GM23338 (cell line): Measurements from ENCODE around the gene SH2D4B. TPM values are rescaled to one million over a fixed set of nuclear protein-coding genes. Genes with fewer than 3 reads are reported as not detected.

Experiments used
- ATAC-seq: fragments of 200-7000 bp; cut with Tn5 transposase; 3 replicates; pipeline ENCODE4 v1.9.1; 2020
- DNase-seq: peaks from one replicate; pipeline ENCODE4 v3.0.0-alpha.2; 2015; ENCODE audit warnings: low spot score
- H2AFZ ChIP-seq: fragments of 200-600 bp; sonication (generic); 2 replicates; pipeline ENCODE4 v1.8.0; 2016; ENCODE audit warnings: antibody characterized with exemption, mild to moderate bottlenecking, moderate library complexity
- H3F3A ChIP-seq: fragments of 200-600 bp; sonication (generic); replicated peaks from 2 replicates; pipeline ENCODE4 v1.8.0; 2017; ENCODE audit warnings: antibody characterized with exemption, mixed run types, low read depth
- H3K27ac ChIP-seq: fragments of 200-600 bp; sonication (generic); 2 replicates; pipeline ENCODE4 v1.6.1; 2016; ENCODE audit warnings: low read depth
- H3K27me3 ChIP-seq: fragments of 200-600 bp; sonication (generic); 2 replicates; pipeline ENCODE4 v1.8.0; 2016; ENCODE audit warnings: mild to moderate bottlenecking, mixed run types, moderate library complexity; ENCODE audit not compliant: insufficient read depth
- H3K36me3 ChIP-seq: fragments of 200-600 bp; sonication (generic); 2 replicates; pipeline ENCODE4 v1.8.0; 2016; ENCODE audit warnings: mild to moderate bottlenecking; ENCODE audit not compliant: insufficient read depth
- H3K4me1 ChIP-seq: fragments of 200-600 bp; sonication (generic); 2 replicates; pipeline ENCODE4 v1.8.0; 2016; ENCODE audit warnings: mild to moderate bottlenecking, moderate library complexity; ENCODE audit not compliant: insufficient read depth
- H3K4me2 ChIP-seq: fragments of 200-600 bp; sonication (generic); 2 replicates; pipeline ENCODE4 v1.7.1; 2017; ENCODE audit warnings: mixed run types
- H3K4me3 ChIP-seq: fragments of 200-600 bp; sonication (generic); 2 replicates; pipeline ENCODE4 v1.6.1; 2016; ENCODE audit warnings: mixed run types
- H3K79me2 ChIP-seq: fragments of 200-600 bp; sonication (generic); replicated peaks from 2 replicates; pipeline ENCODE4 v1.8.0; 2017; ENCODE audit warnings: mild to moderate bottlenecking; ENCODE audit not compliant: insufficient read depth
- H3K9me2 ChIP-seq: fragments of 200-600 bp; sonication (generic); 2 replicates; pipeline ENCODE4 v1.8.0; 2017; ENCODE audit not compliant: insufficient read depth
- H4K20me1 ChIP-seq: fragments of 200-600 bp; sonication (generic); replicated peaks from 2 replicates; pipeline ENCODE4 v1.8.0; 2017; ENCODE audit warnings: mild to moderate bottlenecking; ENCODE audit not compliant: insufficient read depth
- H3K27ac Mint-ChIP-seq: 2 replicates; pipeline ENCODE4 v1.8.0; 2020; ENCODE audit warnings: inconsistent platforms, mild to moderate bottlenecking, moderate library complexity, mixed read lengths
- H3K27me3 Mint-ChIP-seq: 3 replicates; pipeline ENCODE4 v1.8.0; 2022; ENCODE audit warnings: low read depth, mild to moderate bottlenecking, moderate library complexity, mixed read lengths, inconsistent platforms; ENCODE audit not compliant: insufficient read depth, poor library complexity
- H3K36me3 Mint-ChIP-seq: 3 replicates; pipeline ENCODE4 v1.8.0; 2021; ENCODE audit warnings: low read depth, mild to moderate bottlenecking, inconsistent platforms, moderate library complexity, mixed read lengths
- H3K4me1 Mint-ChIP-seq: 3 replicates; pipeline ENCODE4 v1.8.0; 2020; ENCODE audit warnings: mild to moderate bottlenecking, inconsistent platforms, mixed read lengths
- H3K4me3 Mint-ChIP-seq: 3 replicates; pipeline ENCODE4 v1.8.0; 2021; ENCODE audit warnings: moderate library complexity, mild to moderate bottlenecking, inconsistent platforms, mixed read lengths
- H3K9me3 Mint-ChIP-seq: 3 replicates; pipeline ENCODE4 v1.8.0; 2020; ENCODE audit warnings: moderate library complexity, mild to moderate bottlenecking, inconsistent platforms, mixed read lengths
- ETS1 ChIP-seq: IDR thresholded peaks from 2 replicates; pipeline ENCODE4 v1.6.1; 2016; ENCODE audit warnings: antibody characterized with exemption
- EZH2 ChIP-seq: fragments of 200-600 bp; sonication (generic); IDR thresholded peaks from one replicate; pipeline ENCODE4 v1.8.0; 2017; ENCODE audit warnings: antibody characterized with exemption, mild to moderate bottlenecking, low read depth; ENCODE audit not compliant: unreplicated experiment
- JUNB ChIP-seq: IDR thresholded peaks from one replicate; pipeline ENCODE4 v1.6.1; 2016; ENCODE audit warnings: antibody characterized with exemption; ENCODE audit not compliant: unreplicated experiment
- NANOG ChIP-seq: IDR thresholded peaks from 2 replicates; pipeline ENCODE4 v1.6.1; 2016; ENCODE audit warnings: antibody characterized with exemption, borderline replicate concordance
- REST ChIP-seq: IDR thresholded peaks from one replicate; pipeline ENCODE4 v1.6.1; 2018; ENCODE audit warnings: antibody characterized with exemption; ENCODE audit not compliant: unreplicated experiment
- STAT1 ChIP-seq: IDR thresholded peaks from one replicate; pipeline ENCODE4 v1.6.1; 2016; ENCODE audit warnings: antibody characterized with exemption; ENCODE audit not compliant: unreplicated experiment
- ZNF114 ChIP-seq: fragments of 250-450 bp; sonication (Bioruptor Pico); IDR thresholded peaks from 2 replicates; pipeline ENCODE4 v1.5.0; 2020; ENCODE audit warnings: mild to moderate bottlenecking, moderate library complexity
- ZNF331 ChIP-seq: fragments of 250-450 bp; sonication (Bioruptor Pico); IDR thresholded peaks from 2 replicates; pipeline ENCODE4 v1.5.0; 2020; ENCODE audit warnings: low read depth, mild to moderate bottlenecking, moderate library complexity
- long read RNA-seq: library from polyadenylated mRNA; unstranded; transcript quantifications from one replicate; pipeline ENCODE4 v2.0.0, GENCODE V29; 2020; ENCODE audit not compliant: unreplicated experiment
- polyA plus RNA-seq: library from polyadenylated mRNA; unstranded; fragments of >200 nt; fragmentation: Nextera tagmentation; extraction: Ambion mirVana; gene quantifications from 2 replicates; pipeline ENCODE4 v1.2.1, GENCODE V29; 2016
- total RNA-seq: library from RNA; depleted of rRNA; stranded (reverse); fragments of >200 nt; shearing (Covaris generic); gene quantifications from 2 replicates; pipeline ENCODE4 v1.2.3, GENCODE V29; 2014; rRNA removed

Gene SH2D4B
- not detected in 2 replicates for total RNA-seq
- 0.08 TPM in 1 of 2 replicates, not detected in the other for polyA plus RNA-seq
- long read RNA-seq = 0 reads

DNA sequence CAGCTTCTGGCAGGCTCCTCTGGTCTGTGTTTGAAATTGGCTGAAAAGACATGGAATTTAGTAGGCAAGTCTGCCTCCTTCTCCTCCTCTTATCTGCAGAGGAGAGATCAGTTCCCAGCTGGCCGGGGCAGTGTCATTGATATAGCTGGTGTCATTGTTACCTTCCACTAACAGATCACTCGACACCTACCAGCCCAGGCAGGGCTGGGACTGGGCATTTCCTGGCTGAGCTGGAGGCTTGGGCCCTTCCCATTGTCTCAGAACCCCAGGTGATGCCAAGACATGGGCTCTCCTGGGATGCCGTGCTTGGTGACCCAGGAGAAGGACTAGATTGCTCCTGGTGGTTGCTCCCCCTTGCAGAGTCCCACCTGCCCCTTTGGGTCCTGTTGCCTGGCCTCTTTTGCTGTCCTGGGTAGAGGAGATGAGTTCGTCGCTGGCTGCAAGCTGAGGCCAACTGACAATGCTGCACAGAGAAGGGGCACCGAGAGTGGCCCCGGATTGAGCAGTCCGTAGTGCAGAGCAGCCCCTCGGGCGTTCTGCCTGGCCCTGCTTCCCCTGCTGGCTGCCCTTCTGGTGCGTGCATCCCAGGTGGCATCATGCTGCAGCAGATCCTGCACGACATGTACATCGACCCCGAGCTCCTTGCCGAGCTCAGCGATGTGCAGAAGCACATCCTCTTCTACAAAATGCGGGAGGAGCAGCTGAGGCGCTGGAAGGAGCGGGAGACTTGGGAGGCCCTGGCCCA, at the start of gene SH2D4B:
Gene SH2D4B, plus strand, starts transcription at position 167 of the 745 bp plus-strand sequence. Its CDS starts 430 bp downstream, at position 597.
- Mint-ChIP-seq H3K27me3 (peaks cover 6% of the 10 kb centered on the region), H3K27ac (no peak within 1 kb of the TSS), H3K36me3 (peaks cover 11% of the 10 kb centered on the region), H3K9me3 (peaks cover 18% of the 10 kb centered on the region), H3K4me1 (no peaks in the 10 kb centered on the region; the same call in 2 of the 3 replicates), H3K4me3 (no peak within 1 kb of the TSS)
- no peak within 1 kb of the TSS for H3K4me2 ChIP-seq
- H4K20me1 ChIP-seq = no peaks in the 10 kb centered on the region
- DNase-seq (no peak), ATAC-seq (no peak)
- no peaks in the 10 kb centered on the region for H3K4me1 ChIP-seq
- H3K79me2 ChIP-seq = no peaks in the 10 kb centered on the region
- H3F3A ChIP-seq = no peaks in the 10 kb centered on the region
- H3K27ac ChIP-seq = no peak within 1 kb of the TSS
- no peaks in the 10 kb centered on the region for H3K36me3 ChIP-seq
- no peak within 1 kb of the TSS for H3K4me3 ChIP-seq
- 0 out of 2 replicates have a peak, but pooled peaks cover 3% of the 10 kb centered on the region for H3K27me3 ChIP-seq
- TF ChIP-seq ZNF331 (CRISPR knock-in tag) (no peak), EZH2 (no peak)
- H3K9me2 ChIP-seq = peaks cover 3% of the 10 kb centered on the region; the same call in 1 of the 2 replicates
- no peak within 1 kb of the TSS for H2AFZ ChIP-seq

DNA sequence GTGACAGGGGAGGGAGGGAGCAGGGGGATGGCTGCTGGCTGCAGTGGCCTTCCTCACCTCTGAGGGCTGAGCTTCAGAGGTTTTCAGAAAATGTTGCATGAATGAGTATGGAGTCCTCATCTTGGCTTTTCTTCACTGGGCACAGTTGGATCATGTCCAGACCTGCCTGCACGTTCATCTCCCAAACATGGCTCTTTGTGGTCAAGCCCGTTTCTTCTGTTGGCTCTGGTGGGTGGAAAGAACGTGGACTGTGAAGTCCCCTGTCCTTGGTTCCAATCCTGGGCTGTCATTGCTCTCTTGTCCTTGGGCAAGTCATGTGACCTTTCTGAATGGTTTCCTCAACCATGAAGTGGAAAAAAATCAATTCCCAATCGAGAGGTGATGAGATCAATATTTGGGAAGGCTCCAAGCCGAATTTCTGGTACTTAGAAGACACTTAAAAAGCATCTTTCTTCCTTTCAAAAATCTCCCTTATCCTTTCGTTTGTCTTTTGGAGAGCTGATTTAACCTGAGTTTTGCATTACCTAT, 49.1 kb upstream of the SH2D4B start:
- H3K4me1 Mint-ChIP-seq = peaks cover 43% of the 10 kb centered on the region
- no peak overlapping the region for H3K27ac Mint-ChIP-seq
- H3K4me1 ChIP-seq = peaks cover 26% of the 10 kb centered on the region

More for the DNA sequence above, 49.1 kb upstream of the SH2D4B start:
- Histone ChIP-seq H3K4me3 (no peak overlapping the region), H4K20me1 (peaks cover 45% of the 10 kb centered on the region; the same call in 1 of the 2 replicates), H3K36me3 (no peaks in the 10 kb centered on the region), H3F3A (no peaks in the 10 kb centered on the region), H3K27ac (no peak overlapping the region), H3K79me2 (peaks cover 79% of the 10 kb centered on the region), H2AFZ (no peak overlapping the region), H3K9me2 (no peaks in the 10 kb centered on the region), H3K4me2 (no peak overlapping the region), H3K27me3 (no peaks in the 10 kb centered on the region)
- Mint-ChIP-seq H3K9me3 (no peaks in the 10 kb centered on the region), H3K36me3 (peaks cover 28% of the 10 kb centered on the region), H3K4me3 (no peak overlapping the region; the same call in 2 of the 3 replicates), H3K27me3 (peaks cover 5% of the 10 kb centered on the region)
- DNase-seq (no peak), ATAC-seq (no peak)
- TF ChIP-seq ZNF114 (CRISPR knock-in tag) (no peak), ETS1 (no peak), JUNB (no peak), STAT1 (no peak), NANOG (no peak), REST (no peak), ZNF331 (CRISPR knock-in tag) (no peak)
